Astrocyte (in vitro differentiated cells and primary cell): ENCODE measurements around the gene TMEM270. TPM values are rescaled to one million over a fixed set of nuclear protein-coding genes. Genes with fewer than 3 reads are reported as not detected.

Experiments used
- DNase-seq: peaks from one replicate; pipeline ENCODE4 v3.0.0-alpha.2; 2010; ENCODE audit warnings: low read depth
- FAIRE-seq: peaks from 2 replicates; lab custom pipeline; 2011; peaks lifted over from hg19 to GRCh38; lab: Jason Lieb, UNC
- H2AFZ ChIP-seq: 2 replicates; pipeline ENCODE4 v1.6.0; 2012; ENCODE audit warnings: low read depth, low read length, inconsistent platforms
- H3K27ac ChIP-seq: 2 replicates; pipeline ENCODE4 v1.5.1; 2011; ENCODE audit warnings: low read depth, low read length, inconsistent platforms
- H3K27me3 ChIP-seq: 2 replicates; pipeline ENCODE4 v1.6.0; 2011; ENCODE audit warnings: low read length, inconsistent platforms; ENCODE audit not compliant: insufficient read depth
- H3K36me3 ChIP-seq: 2 replicates; pipeline ENCODE4 v1.5.1; 2011; ENCODE audit warnings: low read length, inconsistent platforms; ENCODE audit not compliant: insufficient read depth
- H3K4me1 ChIP-seq: 2 replicates; pipeline ENCODE4 v1.5.1; 2011; ENCODE audit warnings: low read length, inconsistent platforms; ENCODE audit not compliant: insufficient read depth
- H3K4me2 ChIP-seq: 2 replicates; pipeline ENCODE4 v1.6.0; 2012; ENCODE audit warnings: low read length, inconsistent platforms
- H3K4me3 ChIP-seq: 2 replicates; pipeline ENCODE4 v1.5.1; 2011; ENCODE audit warnings: low read depth, mild to moderate bottlenecking, low read length, inconsistent platforms; ENCODE audit not compliant: insufficient read depth
- H3K79me2 ChIP-seq: 2 replicates; pipeline ENCODE4 v1.6.0; 2012; ENCODE audit warnings: mild to moderate bottlenecking, low read length, inconsistent platforms; ENCODE audit not compliant: insufficient read depth
- H3K9ac ChIP-seq: 2 replicates; pipeline ENCODE4 v1.6.0; 2012; ENCODE audit warnings: mild to moderate bottlenecking, low read length, inconsistent platforms
- H3K9me3 ChIP-seq: 2 replicates; pipeline ENCODE4 v1.5.1; 2012; ENCODE audit warnings: low read depth, mild to moderate bottlenecking, low read length, inconsistent platforms; ENCODE audit not compliant: insufficient read depth
- H4K20me1 ChIP-seq: 2 replicates; pipeline ENCODE4 v1.6.0; 2012; ENCODE audit warnings: low read length, inconsistent platforms; ENCODE audit not compliant: insufficient read depth
- H3K27ac Mint-ChIP-seq: one replicate; pipeline ENCODE4 v1.8.0; 2021; ENCODE audit warnings: mild to moderate bottlenecking, mixed read lengths; ENCODE audit not compliant: unreplicated experiment
- H3K27me3 Mint-ChIP-seq: one replicate; pipeline ENCODE4 v1.8.0; 2021; ENCODE audit warnings: low read depth, mixed read lengths; ENCODE audit not compliant: unreplicated experiment
- H3K36me3 Mint-ChIP-seq: one replicate; pipeline ENCODE4 v1.8.0; 2021; ENCODE audit warnings: low read depth, mixed read lengths; ENCODE audit not compliant: unreplicated experiment
- H3K4me1 Mint-ChIP-seq: one replicate; pipeline ENCODE4 v1.8.0; 2021; ENCODE audit warnings: low read depth, mixed read lengths; ENCODE audit not compliant: unreplicated experiment
- H3K4me3 Mint-ChIP-seq: one replicate; pipeline ENCODE4 v1.8.0; 2021; ENCODE audit warnings: mild to moderate bottlenecking, moderate library complexity, mixed read lengths; ENCODE audit not compliant: unreplicated experiment
- H3K9me3 Mint-ChIP-seq: one replicate; pipeline ENCODE4 v1.8.0; 2021; ENCODE audit warnings: mild to moderate bottlenecking, mixed read lengths; ENCODE audit not compliant: unreplicated experiment
- CTCF ChIP-seq: IDR thresholded peaks from 2 replicates; pipeline ENCODE4 v1.5.1; 2011; ENCODE audit warnings: low read depth, mild to moderate bottlenecking, inconsistent platforms, low read length, moderate library complexity; ENCODE audit not compliant: insufficient read depth
- EZH2 ChIP-seq: IDR thresholded peaks from 2 replicates; pipeline ENCODE4 v1.6.1; 2012; ENCODE audit warnings: mild to moderate bottlenecking, low read length, inconsistent platforms; ENCODE audit not compliant: insufficient read depth
- total RNA-seq: library from RNA; stranded (reverse); gene quantifications from 2 replicates; pipeline ENCODE4 v1.2.1, GENCODE V29; 2021

Gene TMEM270
- total RNA-seq, 1 donor from 2014 or later, result not detected

DNA sequence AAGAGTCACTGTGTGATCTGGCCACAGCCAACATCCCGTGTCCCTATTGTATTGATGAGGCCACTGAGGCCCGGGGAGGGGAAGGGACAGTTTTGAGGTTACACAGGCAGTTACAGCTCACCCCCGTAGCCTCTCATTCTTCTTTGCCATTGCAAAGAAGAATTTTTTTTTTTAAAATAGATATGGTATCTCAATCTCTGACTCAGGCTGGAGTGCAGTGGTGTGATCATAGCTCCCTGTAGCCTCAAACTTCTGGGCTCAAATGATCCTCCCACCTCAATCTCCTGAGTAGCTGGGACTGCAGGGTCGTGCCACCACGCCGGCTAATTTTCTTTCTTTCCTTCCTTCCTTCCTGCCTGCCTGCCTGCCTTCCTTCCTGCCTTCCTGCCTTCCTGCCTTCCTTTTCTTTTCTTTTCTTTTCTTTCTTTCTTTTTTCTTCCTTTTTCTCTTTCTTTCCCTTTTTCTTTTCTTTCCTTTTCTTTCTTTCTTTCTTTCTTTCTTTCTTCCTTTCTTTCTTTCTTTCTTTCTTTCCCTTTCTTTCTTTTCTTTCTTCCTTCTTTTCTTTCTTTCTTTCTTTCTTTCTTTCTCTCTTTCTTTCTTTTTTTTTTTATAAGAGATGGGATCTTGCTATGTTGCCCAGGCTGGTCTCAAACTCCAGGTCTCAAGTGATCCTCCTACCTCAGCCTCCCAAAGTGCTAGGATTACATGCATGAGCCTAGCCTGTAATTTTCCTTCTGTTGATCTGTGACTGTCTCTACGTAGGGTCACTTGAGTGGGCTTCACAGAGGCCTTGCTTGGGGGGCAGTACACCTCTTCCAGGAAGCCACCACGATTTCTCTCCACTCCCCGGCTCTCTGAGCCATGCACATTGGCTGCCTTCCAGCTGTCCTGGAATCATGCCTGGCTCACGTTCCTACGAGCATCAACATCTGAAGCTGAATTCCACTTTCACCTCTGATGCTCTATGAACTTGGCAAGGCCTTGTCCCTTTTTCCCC lies 31.3 kb downstream of the TMEM270 start:
- Mint-ChIP-seq H3K27ac (peak overlapping the region; percentile 66), H3K9me3 (no peaks in the 10 kb centered on the region), H3K27me3 (peaks cover 5% of the 10 kb centered on the region), H3K4me1 (peaks cover 35% of the 10 kb centered on the region), H3K36me3 (peaks cover 2% of the 10 kb centered on the region), H3K4me3 (no peak overlapping the region)
- H3K4me2 ChIP-seq, result peak overlapping the region; percentile 77
- no peak overlapping the region for H2AFZ ChIP-seq
- TF ChIP-seq EZH2 (no peak), CTCF (no peak)
- H3K79me2 ChIP-seq, result no peaks in the 10 kb centered on the region
- H3K27me3 ChIP-seq, result no peaks in the 10 kb centered on the region
- no peaks in the 10 kb centered on the region for H3K9me3 ChIP-seq
- peak overlapping the region; percentile 37 for H3K27ac ChIP-seq
- H4K20me1 ChIP-seq, result no peaks in the 10 kb centered on the region
- peak overlapping the region; percentile 79 for H3K9ac ChIP-seq
- no peak overlapping the region for H3K4me3 ChIP-seq
- H3K36me3 ChIP-seq, result no peaks in the 10 kb centered on the region
- no peak for FAIRE-seq
- DNase-seq, result peak; percentile 65
- H3K4me1 ChIP-seq, result peaks cover 50% of the 10 kb centered on the region

GRCh38 chr7:73893342-73894101 lies 32.6 kb downstream of the TMEM270 start:
- TF ChIP-seq CTCF, result no peak
- no peak for TF ChIP-seq EZH2
- peaks cover 50% of the 10 kb centered on the region for H3K4me1 ChIP-seq
- no peaks in the 10 kb centered on the region for H3K36me3 ChIP-seq
- H3K27ac ChIP-seq, result peak overlapping the region; percentile 92
- H3K4me1 Mint-ChIP-seq, result peaks cover 37% of the 10 kb centered on the region
- H4K20me1 ChIP-seq, result no peaks in the 10 kb centered on the region
- H2AFZ ChIP-seq, result no peak overlapping the region
- no peak overlapping the region for H3K4me3 Mint-ChIP-seq
- H3K9me3 ChIP-seq, result no peaks in the 10 kb centered on the region
- H3K4me3 ChIP-seq, result no peak overlapping the region
- H3K4me2 ChIP-seq, result peak overlapping the region; percentile 77
- H3K36me3 Mint-ChIP-seq, result peaks cover 2% of the 10 kb centered on the region
- DNase-seq (peak; percentile 45), FAIRE-seq (no peak)
- no peaks in the 10 kb centered on the region for H3K79me2 ChIP-seq
- no peaks in the 10 kb centered on the region for H3K27me3 ChIP-seq
- H3K9me3 Mint-ChIP-seq, result no peaks in the 10 kb centered on the region
- peak overlapping the region; percentile 79 for H3K9ac ChIP-seq
- peak overlapping the region; percentile 93 for H3K27ac Mint-ChIP-seq
- H3K27me3 Mint-ChIP-seq, result no peaks in the 10 kb centered on the region
